HepG2 (cell line): ENCODE measurements around the gene CDC23. TPM values are rescaled to one million over a fixed set of nuclear protein-coding genes. Genes with fewer than 3 reads are reported as not detected.
A peak's percentile ranks its signal among the peaks of the same experiment; 100 is the strongest.

ENCODE experiments used
- ARNT2 ChIP-seq: sonication (generic); formaldehyde crosslinking; IDR thresholded peaks from 2 replicates; pipeline ENCODE4 v1.8.0; 2022; ENCODE audit warnings: mild to moderate bottlenecking, low read depth, missing genetic modification reagents, moderate library complexity
- CBX2 ChIP-seq, 2 experiments: fragments of 200-600 bp in 1 of 2; sonication (generic); formaldehyde crosslinking in 1 of 2; IDR thresholded peaks; 2 replicates each; pipeline versions ENCODE4 v1.7.0 to v1.8.1; 2018 to 2022; ENCODE audit warnings: low read depth in 2 of 2, low read length in 1 of 2, mild to moderate bottlenecking in 1 of 2, missing genetic modification reagents in 1 of 2
- CC2D1A ChIP-seq: sonication (generic); formaldehyde crosslinking; IDR thresholded peaks from 2 replicates; pipeline ENCODE4 v1.8.1; 2023; ENCODE audit warnings: mild to moderate bottlenecking, missing genetic modification reagents
- GATAD2A ChIP-seq: IDR thresholded peaks from 2 replicates; pipeline ENCODE4 v1.6.1; 2016
- HOXD1 ChIP-seq: sonication (generic); formaldehyde crosslinking; IDR thresholded peaks from 2 replicates; pipeline ENCODE4 v1.5.0; 2020; ENCODE audit warnings: missing genetic modification reagents
- KLF11 ChIP-seq: IDR thresholded peaks from 2 replicates; pipeline ENCODE4 v1.6.1; 2016; ENCODE audit warnings: missing compliant biosample characterization
- MTA3 ChIP-seq: sonication (generic); formaldehyde crosslinking; IDR thresholded peaks from 2 replicates; pipeline ENCODE4 v1.4.0; 2020; ENCODE audit warnings: missing genetic modification reagents
- POLR2A ChIP-seq, 2 experiments: IDR thresholded peaks; 2 replicates each; pipeline ENCODE4 v1.6.1; 2011; ENCODE audit warnings: low read depth in 2 of 2, low read length in 2 of 2, mild to moderate bottlenecking in 1 of 2, moderate library complexity in 1 of 2; ENCODE audit not compliant: insufficient read depth in 1 of 2
- SALL2 ChIP-seq: sonication (generic); formaldehyde crosslinking; IDR thresholded peaks from 2 replicates; pipeline ENCODE4 v1.8.1; 2023; ENCODE audit warnings: mild to moderate bottlenecking, missing genetic modification reagents, inconsistent platforms
- SOX6 ChIP-seq, 2 experiments: fragments of 450-650 bp in 1 of 2; sonication (generic) in 1 of 2; formaldehyde crosslinking in 1 of 2; IDR thresholded peaks; 2 replicates each; pipeline versions ENCODE4 v1.4.0 to v1.6.1; 2017 to 2020; ENCODE audit warnings: antibody characterized with exemption in 1 of 2, mild to moderate bottlenecking in 1 of 2, missing genetic modification reagents in 1 of 2
- U2AF1 ChIP-seq: fragments of 200-400 bp; formaldehyde crosslinking; optimal IDR thresholded peaks from 2 replicates; pipeline ENCODE3; 2017; ENCODE audit warnings: mild to moderate bottlenecking, low read depth, low read length
- ZMYM4 ChIP-seq: sonication (generic); formaldehyde crosslinking; IDR thresholded peaks from 2 replicates; pipeline ENCODE4 v1.8.1; 2023; ENCODE audit warnings: mild to moderate bottlenecking, missing genetic modification reagents
- ZNF430 ChIP-seq: sonication (generic); formaldehyde crosslinking; IDR thresholded peaks from 2 replicates; pipeline ENCODE4 v1.9.0; 2021; ENCODE audit warnings: mild to moderate bottlenecking, missing genetic modification reagents
- ZNF547 ChIP-seq: sonication (generic); formaldehyde crosslinking; IDR thresholded peaks from 2 replicates; pipeline ENCODE4 v1.5.1; 2020; ENCODE audit warnings: mild to moderate bottlenecking, missing genetic modification reagents
- ZNF670 ChIP-seq: sonication (generic); formaldehyde crosslinking; IDR thresholded peaks from 2 replicates; pipeline ENCODE4 v1.8.0; 2022; ENCODE audit warnings: mild to moderate bottlenecking, missing genetic modification reagents, borderline replicate concordance
- ZNF773 ChIP-seq: sonication (generic); formaldehyde crosslinking; IDR thresholded peaks from 2 replicates; pipeline ENCODE4 v1.4.0; 2020; ENCODE audit warnings: missing genetic modification reagents, borderline replicate concordance
- ZNF777 ChIP-seq: sonication (generic); formaldehyde crosslinking; IDR thresholded peaks from 2 replicates; pipeline ENCODE4 v1.4.0; 2020; ENCODE audit warnings: missing genetic modification reagents
- polyA plus RNA-seq, 8 experiments: library from polyadenylated mRNA; depleted of rRNA in 3 of 8; stranded (reverse) in 7 of 8; unstranded in 1 of 8; fragments of >200 nt; fragmentation: Illumina TruSeq in 4 of 8; extraction: Trizol in 4 of 8; gene quantifications; 2 replicates each; pipeline versions ENCODE4 v1.2.1 to v1.2.3, GENCODE V29; 2011 to 2016; ENCODE audit warnings: low read depth in 4 of 8, missing spikeins in 1 of 8, mixed read lengths in 1 of 8; ENCODE audit not compliant: insufficient read depth in 1 of 8
- total RNA-seq, 5 experiments: library from RNA; depleted of rRNA; stranded (reverse); fragments of >200 nt; fragmentation: Illumina TruSeq; extraction: Trizol; gene quantifications; 2 replicates each; pipeline ENCODE4 v1.2.3, GENCODE V29; 2016; ENCODE audit warnings: low read depth in 1 of 5
- TF ChIP-seq, protein P1 (sequence below), 2 experiments: sonication (generic) in 1 of 2; formaldehyde crosslinking in 1 of 2; IDR thresholded peaks; 2 replicates each; pipeline versions ENCODE4 v1.5.1 to v1.6.1; 2011 to 2020; ENCODE audit warnings: borderline replicate concordance in 1 of 2, low read depth in 1 of 2, low read length in 1 of 2, mild to moderate bottlenecking in 1 of 2, missing genetic modification reagents in 1 of 2, moderate library complexity in 1 of 2
- TF ChIP-seq, protein P2 (sequence below): IDR thresholded peaks from 2 replicates; pipeline ENCODE4 v1.6.1; 2016; ENCODE audit warnings: missing compliant biosample characterization, missing genetic modification reagents, borderline replicate concordance
- TF ChIP-seq, protein P3 (sequence below): sonication (generic); formaldehyde crosslinking; IDR thresholded peaks from 2 replicates; pipeline ENCODE4 v1.5.1; 2020; ENCODE audit warnings: mild to moderate bottlenecking, moderate library complexity, missing genetic modification reagents
- TF ChIP-seq, protein P4 (sequence below): sonication (generic); formaldehyde crosslinking; IDR thresholded peaks from 2 replicates; pipeline ENCODE4 v1.8.0; 2022; ENCODE audit warnings: mild to moderate bottlenecking, missing genetic modification reagents

CDC23 gene
- total and polyA plus RNA-seq, 2 of the 13 experiments (the other 11 are each of a cell fraction or from before 2014, with no cell fraction given): 38.3 to 47.7 TPM

DNA sequence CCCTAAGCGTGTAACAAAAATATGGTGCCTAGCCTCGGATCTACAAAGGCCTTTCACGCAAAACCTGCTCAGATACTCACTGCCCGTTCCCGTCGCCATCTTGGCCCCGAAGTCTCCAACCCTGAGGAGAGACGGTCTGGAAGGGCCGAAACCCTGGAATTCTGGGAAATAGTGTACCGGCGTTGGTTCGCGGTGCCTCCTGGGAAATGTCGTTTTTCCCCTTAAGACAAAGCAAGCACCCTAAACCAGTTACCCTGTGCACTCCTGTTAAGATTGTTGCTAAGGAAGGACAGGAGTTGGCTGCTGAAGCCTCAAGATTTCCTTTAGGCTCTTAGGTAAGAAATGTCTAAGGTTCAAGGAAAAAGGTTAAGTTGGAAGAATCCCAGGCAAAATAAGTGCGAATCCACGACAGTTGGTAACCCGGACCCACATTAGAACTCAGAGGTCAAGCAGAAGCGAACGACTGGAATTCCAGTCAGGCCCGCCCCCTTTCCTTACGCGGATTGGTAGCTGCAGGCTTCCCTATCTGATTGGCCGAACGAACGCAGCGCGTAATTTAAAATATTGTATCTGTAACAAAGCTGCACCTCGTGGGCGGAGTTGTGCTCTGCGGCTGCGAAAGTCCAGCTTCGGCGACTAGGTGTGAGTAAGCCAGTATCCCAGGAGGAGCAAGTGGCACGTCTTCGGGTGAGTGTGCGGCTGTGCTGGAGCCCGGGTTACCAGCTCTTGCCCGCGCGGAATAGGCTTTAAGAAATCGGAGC lies 34.4 kb downstream of the CDC23 start, which contains the start of the genes BRD8 and KIF20A (continued):
- TF ChIP-seq ZNF773 (CRISPR knock-in tag) (peak; percentile 19; the same call in 1 of the 2 replicates), ZNF670 (peak; percentile 5; the same call in 1 of the 2 replicates), ZNF547 (CRISPR knock-in tag) (no peak), ZMYM4 (CRISPR knock-in tag) (peak; percentile 63), HOXD1 (CRISPR knock-in tag) (no peak), CBX2 (IDR thresholded peaks at IDR 0.05; ENCODE audit: low read depth, low read length) (no peak), CBX2 (CRISPR knock-in tag; IDR thresholded peaks at IDR 0.05; ENCODE audit: low read depth) (no peak), POLR2A (IDR thresholded peaks at IDR 0.05; ENCODE audit: insufficient read depth in 1 of 2, low read depth in 2 of 2, low read length in 2 of 2) (peak; percentile 87 to 92), U2AF1 (no peak), ZNF777 (CRISPR knock-in tag) (no peak), KLF11 (CRISPR knock-in tag) (peak; percentile 43; the same call in 1 of the 2 replicates), CC2D1A (CRISPR knock-in tag) (no peak), MTA3 (CRISPR knock-in tag) (no peak), ARNT2 (CRISPR knock-in tag) (peak; percentile 31; the same call in 1 of the 2 replicates), GATAD2A (CRISPR knock-in tag) (peak; percentile 8; the same call in 1 of the 2 replicates), SALL2 (CRISPR knock-in tag) (peak; percentile 13; the same call in 1 of the 2 replicates), ZNF430 (CRISPR knock-in tag) (no peak), SOX6 (IDR thresholded peaks at IDR 0.05) (no peak), SOX6 (CRISPR knock-in tag; IDR thresholded peaks at IDR 0.05) (peak; percentile 40; the same call in 1 of the 2 replicates)
- TF ChIP-seq, protein P1, sequence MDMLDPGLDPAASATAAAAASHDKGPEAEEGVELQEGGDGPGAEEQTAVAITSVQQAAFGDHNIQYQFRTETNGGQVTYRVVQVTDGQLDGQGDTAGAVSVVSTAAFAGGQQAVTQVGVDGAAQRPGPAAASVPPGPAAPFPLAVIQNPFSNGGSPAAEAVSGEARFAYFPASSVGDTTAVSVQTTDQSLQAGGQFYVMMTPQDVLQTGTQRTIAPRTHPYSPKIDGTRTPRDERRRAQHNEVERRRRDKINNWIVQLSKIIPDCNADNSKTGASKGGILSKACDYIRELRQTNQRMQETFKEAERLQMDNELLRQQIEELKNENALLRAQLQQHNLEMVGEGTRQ (IDR thresholded peaks at IDR 0.05; ENCODE audit: low read depth, low read length): no peak
- TF ChIP-seq, protein P1 (CRISPR knock-in tag; IDR thresholded peaks at IDR 0.05; ENCODE audit: borderline replicate concordance): peak; percentile 43; the same call in 1 of the 2 replicates
- TF ChIP-seq, protein P2, sequence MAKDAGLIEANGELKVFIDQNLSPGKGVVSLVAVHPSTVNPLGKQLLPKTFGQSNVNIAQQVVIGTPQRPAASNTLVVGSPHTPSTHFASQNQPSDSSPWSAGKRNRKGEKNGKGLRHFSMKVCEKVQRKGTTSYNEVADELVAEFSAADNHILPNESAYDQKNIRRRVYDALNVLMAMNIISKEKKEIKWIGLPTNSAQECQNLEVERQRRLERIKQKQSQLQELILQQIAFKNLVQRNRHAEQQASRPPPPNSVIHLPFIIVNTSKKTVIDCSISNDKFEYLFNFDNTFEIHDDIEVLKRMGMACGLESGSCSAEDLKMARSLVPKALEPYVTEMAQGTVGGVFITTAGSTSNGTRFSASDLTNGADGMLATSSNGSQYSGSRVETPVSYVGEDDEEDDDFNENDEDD: peak; percentile 99
- TF ChIP-seq, protein P3, sequence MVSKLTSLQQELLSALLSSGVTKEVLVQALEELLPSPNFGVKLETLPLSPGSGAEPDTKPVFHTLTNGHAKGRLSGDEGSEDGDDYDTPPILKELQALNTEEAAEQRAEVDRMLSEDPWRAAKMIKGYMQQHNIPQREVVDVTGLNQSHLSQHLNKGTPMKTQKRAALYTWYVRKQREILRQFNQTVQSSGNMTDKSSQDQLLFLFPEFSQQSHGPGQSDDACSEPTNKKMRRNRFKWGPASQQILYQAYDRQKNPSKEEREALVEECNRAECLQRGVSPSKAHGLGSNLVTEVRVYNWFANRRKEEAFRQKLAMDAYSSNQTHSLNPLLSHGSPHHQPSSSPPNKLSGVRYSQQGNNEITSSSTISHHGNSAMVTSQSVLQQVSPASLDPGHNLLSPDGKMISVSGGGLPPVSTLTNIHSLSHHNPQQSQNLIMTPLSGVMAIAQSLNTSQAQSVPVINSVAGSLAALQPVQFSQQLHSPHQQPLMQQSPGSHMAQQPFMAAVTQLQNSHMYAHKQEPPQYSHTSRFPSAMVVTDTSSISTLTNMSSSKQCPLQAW (CRISPR knock-in tag): peak; percentile 49
- TF ChIP-seq, protein P4, sequence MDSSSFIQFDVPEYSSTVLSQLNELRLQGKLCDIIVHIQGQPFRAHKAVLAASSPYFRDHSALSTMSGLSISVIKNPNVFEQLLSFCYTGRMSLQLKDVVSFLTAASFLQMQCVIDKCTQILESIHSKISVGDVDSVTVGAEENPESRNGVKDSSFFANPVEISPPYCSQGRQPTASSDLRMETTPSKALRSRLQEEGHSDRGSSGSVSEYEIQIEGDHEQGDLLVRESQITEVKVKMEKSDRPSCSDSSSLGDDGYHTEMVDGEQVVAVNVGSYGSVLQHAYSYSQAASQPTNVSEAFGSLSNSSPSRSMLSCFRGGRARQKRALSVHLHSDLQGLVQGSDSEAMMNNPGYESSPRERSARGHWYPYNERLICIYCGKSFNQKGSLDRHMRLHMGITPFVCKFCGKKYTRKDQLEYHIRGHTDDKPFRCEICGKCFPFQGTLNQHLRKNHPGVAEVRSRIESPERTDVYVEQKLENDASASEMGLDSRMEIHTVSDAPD (CRISPR knock-in tag): no peak
